GM23248 (cell line): ENCODE results near the gene CSKMT.

Experiments used
- EZH2 ChIP-seq: fragments of 200-600 bp; sonication (generic); IDR thresholded peaks from 2 replicates; pipeline ENCODE4 v1.6.1; 2018; ENCODE audit warnings: antibody characterized with exemption, mild to moderate bottlenecking; ENCODE audit not compliant: insufficient read depth, poor library complexity, severe bottlenecking
- EZH2phosphoT487 ChIP-seq: fragments of 200-600 bp; sonication (generic); IDR thresholded peaks from 2 replicates; pipeline ENCODE4 v1.6.1; 2018; ENCODE audit warnings: antibody characterized with exemption, moderate library complexity, mild to moderate bottlenecking, low read depth; ENCODE audit not compliant: insufficient read depth

DNA sequence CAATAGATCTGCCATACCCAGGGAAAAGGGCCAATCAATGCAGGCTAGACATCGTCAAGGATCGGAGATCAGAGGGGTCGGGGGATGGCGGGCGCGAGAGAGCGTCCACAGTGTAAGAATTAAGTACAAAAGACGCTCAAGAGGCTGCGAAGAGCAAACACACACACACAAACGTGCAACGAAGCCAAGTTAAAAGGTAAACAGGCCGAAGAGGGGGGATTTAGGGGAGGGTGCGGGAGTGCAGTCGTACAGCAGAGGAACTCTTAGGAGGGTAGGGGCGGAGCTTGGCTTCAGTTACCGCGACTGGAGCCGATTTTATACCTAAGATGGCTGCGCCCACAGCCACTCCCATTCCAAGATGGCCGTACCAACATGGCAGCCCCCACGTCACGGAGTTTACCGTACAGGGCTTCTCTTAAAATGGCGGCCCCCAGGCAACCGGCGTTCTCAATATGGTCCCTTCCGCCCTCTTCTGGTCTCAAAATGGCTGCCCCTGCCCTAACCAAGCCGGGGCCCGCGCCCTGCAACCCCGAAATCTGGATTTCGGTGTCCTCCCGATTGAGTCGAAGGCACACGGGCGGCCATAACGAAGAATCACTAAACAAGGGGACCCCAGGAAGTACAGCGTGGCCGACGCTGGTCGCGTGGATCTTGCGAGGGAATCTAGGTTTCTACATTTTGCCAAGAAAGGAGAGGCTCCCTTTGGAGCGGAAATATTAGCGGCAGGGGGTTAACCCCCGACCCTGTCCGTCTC, 44.3 kb downstream of the CSKMT start:
- TF ChIP-seq EZH2 (no peak), EZH2phosphoT487 (no peak)
